NAMALWA (cell line): ENCODE results near the gene GPR180.

Experiments used
- DNase-seq: peaks from one replicate; pipeline ENCODE4 v3.0.0-alpha.2; 2015; ENCODE audit warnings: low spot score

Gene GPR180

GRCh38 chr13:94656176-94656575 lies 54.5 kb downstream of the GPR180 start:
- no peak for DNase-seq

DNA sequence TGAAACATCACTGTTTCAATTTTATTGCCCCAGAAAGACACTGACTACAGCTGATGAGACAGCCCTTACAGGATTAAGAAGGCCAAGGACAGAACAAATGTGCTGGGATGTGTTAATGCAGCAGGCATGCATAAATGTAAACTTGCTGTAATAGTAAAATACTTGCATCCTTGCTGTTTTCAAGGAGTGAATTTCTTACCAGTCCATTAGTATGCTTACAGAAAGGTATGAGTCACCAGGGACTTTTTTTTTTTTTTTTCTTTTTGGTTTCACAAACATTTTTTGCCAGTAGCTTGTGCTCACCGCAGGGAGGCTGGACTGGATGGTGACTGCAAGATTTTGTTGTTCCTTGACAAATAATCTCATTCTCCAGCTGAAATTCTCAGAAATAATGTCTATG lies 55.1 kb downstream of the GPR180 start:
- no peak for DNase-seq

GRCh38 chr13:94657167-94657566 lies 55.5 kb downstream of the GPR180 start:
- DNase-seq: no peak

GRCh38 chr13:94658926-94659597 lies 57.4 kb downstream of the GPR180 start:
- peak; percentile 16 for DNase-seq

GRCh38 chr13:94659598-94659946 lies 57.9 kb downstream of the GPR180 start:
- no peak for DNase-seq

- peak; percentile 70 for DNase-seq
Measured at GRCh38 chr13:94660695-94661326, 59.2 kb downstream of the GPR180 start.

DNA sequence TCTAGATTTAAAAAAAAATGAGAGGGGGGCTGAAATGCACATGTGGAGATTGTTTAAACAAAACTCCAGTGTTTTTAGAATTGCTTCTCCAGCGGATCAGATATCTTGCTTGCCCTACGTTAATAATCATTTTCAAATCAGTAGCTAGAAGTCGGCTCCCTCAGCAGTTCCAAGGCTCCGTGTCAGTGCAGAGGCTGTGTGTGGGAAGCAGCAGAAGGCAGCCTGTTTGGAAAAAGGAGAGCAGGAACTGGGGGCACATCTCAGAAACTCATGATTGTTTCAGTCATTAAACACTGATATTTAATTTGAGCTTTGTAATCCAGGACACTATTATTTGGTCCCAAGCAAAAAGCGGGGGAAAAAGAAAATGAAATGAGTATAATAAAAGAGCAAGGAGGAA lies 59.7 kb downstream of the GPR180 start:
- DNase-seq: no peak

DNA sequence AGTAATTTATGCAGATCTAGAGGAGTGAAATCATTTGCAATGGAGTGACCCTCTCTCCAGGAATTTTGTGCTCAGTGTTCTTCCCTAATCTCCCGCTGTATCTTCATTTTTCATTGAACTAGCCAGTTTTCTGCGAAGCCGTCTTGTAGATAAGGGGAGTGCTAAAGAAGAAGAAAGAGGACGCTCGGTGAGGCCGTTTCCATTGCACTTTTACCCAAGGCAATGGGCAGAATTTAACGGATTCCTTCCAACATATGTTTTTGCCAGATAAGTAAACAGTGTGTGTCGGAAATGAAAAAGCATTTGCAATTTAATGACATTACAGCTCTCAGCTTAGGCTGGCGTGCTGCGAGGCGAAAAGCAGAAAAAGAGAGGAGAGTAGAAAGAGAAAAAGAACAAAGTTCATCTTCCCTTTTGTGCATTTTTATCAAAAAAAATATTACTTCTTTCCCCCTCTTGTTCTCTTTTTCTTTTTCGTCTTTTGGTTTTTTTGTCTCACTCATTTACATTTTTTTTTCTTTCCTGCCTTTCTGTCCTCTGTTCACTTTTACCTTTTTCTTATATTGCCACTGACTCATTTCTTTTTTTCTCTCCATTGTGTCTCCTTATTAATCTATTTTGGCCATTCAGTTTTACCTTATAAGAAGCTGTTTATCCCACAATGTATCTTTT lies 60.8 kb downstream of the GPR180 start:
- no peak for DNase-seq

- no peak for DNase-seq
Measured at GRCh38 chr13:94664889-94665288, 63.2 kb downstream of the GPR180 start.

GRCh38 chr13:94666065-94666464 lies 64.4 kb downstream of the GPR180 start:
- DNase-seq: no peak

DNA sequence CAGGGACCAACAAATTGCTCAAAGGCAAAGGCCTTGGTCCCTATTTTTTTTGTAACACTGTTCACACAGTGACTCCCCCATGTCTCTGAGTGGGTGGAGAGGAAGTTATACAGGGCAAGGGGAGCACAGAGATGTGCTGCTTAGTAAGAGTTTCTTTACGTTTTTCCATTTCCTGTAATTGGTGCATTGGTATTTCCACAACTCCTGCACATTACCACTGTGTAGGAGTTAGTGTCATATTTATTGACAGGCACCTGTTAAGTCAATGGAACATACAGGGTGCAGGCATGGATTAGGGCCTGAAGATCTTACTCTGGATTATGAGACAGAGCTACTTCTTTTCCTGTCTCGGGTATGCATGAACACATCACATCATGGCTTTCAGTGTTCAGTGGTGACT lies 65.5 kb downstream of the GPR180 start:
- no peak for DNase-seq

GRCh38 chr13:94672400-94672799 lies 70.7 kb downstream of the GPR180 start:
- DNase-seq: no peak

DNA sequence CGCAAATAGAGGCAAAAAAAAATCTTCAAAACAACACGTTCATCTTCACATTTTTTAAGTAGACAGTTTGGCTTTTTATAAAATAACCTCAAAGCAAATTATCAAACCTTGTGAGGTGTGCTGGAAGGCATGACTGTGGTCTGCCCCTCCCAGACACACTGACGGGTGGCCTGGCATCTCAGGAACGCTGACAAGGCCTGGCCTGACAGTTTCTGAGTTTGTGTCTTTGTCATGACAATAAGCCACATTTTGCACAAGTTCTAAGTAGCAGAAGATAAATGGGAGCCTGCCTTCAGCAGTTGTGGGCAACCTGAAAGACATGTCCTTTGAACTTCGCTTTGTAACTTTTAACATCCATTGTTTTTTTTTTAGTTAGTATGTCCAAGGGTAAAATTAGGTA lies 72.2 kb downstream of the GPR180 start:
- DNase-seq: no peak

DNA sequence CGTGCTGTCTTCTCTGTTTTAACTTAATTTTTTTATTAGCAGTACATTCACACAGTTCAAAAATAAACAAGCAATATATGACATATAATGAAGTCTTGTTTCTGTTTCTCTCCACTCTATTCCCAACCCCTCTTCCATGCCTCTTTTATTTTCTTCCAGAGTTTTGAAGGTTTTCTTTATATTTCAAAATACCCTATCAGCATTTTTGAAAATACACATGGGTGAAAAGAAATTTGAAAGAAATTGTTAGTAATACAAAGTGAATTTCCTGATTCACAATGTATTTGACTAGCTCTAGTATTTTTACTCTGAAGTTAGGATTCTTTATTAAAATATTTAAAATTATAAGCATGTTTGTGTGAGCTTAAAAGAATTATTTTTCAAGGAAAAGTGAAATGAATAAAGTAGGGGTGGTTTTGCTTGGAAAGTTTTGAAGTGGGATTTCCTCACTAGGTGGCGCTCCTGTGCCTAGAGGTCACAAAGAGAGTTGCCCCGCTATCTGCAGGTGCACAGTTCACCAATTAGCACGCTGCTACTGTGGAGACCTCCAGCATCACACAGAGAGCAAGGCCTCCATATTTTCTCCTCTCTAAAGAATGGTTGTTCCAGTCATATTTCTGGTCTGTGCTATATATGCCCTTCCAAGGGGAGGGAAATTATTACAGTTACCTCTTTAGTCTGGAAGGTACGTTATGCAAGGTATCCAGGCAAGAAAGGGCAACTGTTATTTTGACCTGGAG lies 73.1 kb downstream of the GPR180 start:
- peak; percentile 85 for DNase-seq

GRCh38 chr13:94677799-94678198 lies 76.1 kb downstream of the GPR180 start:
- DNase-seq: no peak

GRCh38 chr13:94678845-94679244 lies 77.2 kb downstream of the GPR180 start:
- no peak for DNase-seq

DNA sequence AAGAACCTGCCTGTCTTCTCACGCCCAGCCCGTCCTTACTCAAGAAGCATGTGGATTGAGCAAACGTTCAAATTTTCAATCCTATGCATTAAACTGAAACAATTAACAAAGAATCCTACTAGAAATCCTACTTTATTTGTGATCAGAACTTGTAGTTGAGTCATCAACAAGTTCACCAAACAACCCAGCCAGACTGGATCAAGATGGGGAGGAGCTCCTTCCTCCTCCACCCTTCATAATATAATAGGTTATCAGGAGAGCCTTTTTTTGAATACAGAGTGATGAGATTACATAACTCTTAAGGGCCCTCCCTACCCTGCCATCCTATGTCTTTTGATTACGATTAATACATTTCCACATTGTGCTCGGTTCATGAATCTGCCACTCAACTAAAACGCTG lies 78.0 kb downstream of the GPR180 start:
- DNase-seq: no peak

- no peak for DNase-seq
Measured at GRCh38 chr13:94682229-94682628, 80.6 kb downstream of the GPR180 start.

GRCh38 chr13:94683409-94683808 lies 81.8 kb downstream of the GPR180 start:
- no peak for DNase-seq
